Spleen (tissue), 11 donors: ENCODE results near the gene RAD51B. TPM values are rescaled to one million over a fixed set of nuclear protein-coding genes. Genes with fewer than 3 reads are reported as not detected.

ENCODE experiments used
- DNase-seq: peaks from one replicate; pipeline ENCODE4 v3.0.0-alpha.2; 2020
- H3K27ac ChIP-seq, 8 donors: fragments of 200-600 bp; sonication (generic) in 7 of 8; 1 replicate in 4 of 8; 2 replicates in 4 of 8; pipeline versions ENCODE4 v1.5.0 to v1.8.0; 2016 to 2021; ENCODE audit warnings: inconsistent platforms in 4 of 8, mild to moderate bottlenecking in 4 of 8, moderate library complexity in 1 of 8
- H3K27me3 ChIP-seq, 7 donors: fragments of 200-600 bp; sonication (generic) in 6 of 7; replicated peaks in 1 of 7; 1 replicate in 4 of 7; 2 replicates in 3 of 7; pipeline versions ENCODE4 v1.5.0 to v1.8.0; 2016 to 2021; ENCODE audit warnings: inconsistent platforms in 3 of 7, mild to moderate bottlenecking in 1 of 7
- H3K36me3 ChIP-seq, 6 donors: fragments of 200-600 bp; sonication (generic) in 5 of 6; 1 replicate in 4 of 6; 2 replicates in 2 of 6; pipeline versions ENCODE4 v1.5.0 to v1.8.0; 2016 to 2021; ENCODE audit warnings: inconsistent platforms in 2 of 6
- H3K4me1 ChIP-seq, 6 donors: fragments of 200-600 bp; sonication (generic) in 5 of 6; 1 replicate in 3 of 6; 2 replicates in 3 of 6; pipeline versions ENCODE4 v1.5.0 to v1.8.0; 2016 to 2021; ENCODE audit warnings: inconsistent platforms in 3 of 6
- H3K4me3 ChIP-seq, 8 donors: fragments of 200-600 bp; sonication (generic) in 7 of 8; 1 replicate in 4 of 8; 2 replicates in 4 of 8; pipeline versions ENCODE4 v1.5.0 to v1.8.0; 2016 to 2021; ENCODE audit warnings: inconsistent platforms in 4 of 8, mild to moderate bottlenecking in 4 of 8, moderate library complexity in 2 of 8
- H3K9me3 ChIP-seq, 8 donors: fragments of 200-600 bp; sonication (generic) in 7 of 8; 1 replicate in 4 of 8; 2 replicates in 4 of 8; pipeline versions ENCODE4 v1.5.0 to v1.8.0; 2016 to 2021; ENCODE audit warnings: inconsistent platforms in 4 of 8
- CTCF ChIP-seq, 11 experiments: fragments of 200-600 bp in 7 of 11; fragments of 450-650 bp in 4 of 11; sonication (generic) in 4 of 11; IDR thresholded peaks in 8 of 11; conservative IDR thresholded peaks in 3 of 11; 1 replicate in 7 of 11; 2 replicates in 4 of 11; pipeline versions ENCODE4 v1.4.0 to v1.8.0; 2016 to 2021; ENCODE audit warnings: antibody characterized with exemption in 11 of 11, inconsistent platforms in 4 of 11, mild to moderate bottlenecking in 1 of 11
- POLR2A ChIP-seq, 3 donors: fragments of 450-650 bp; IDR thresholded peaks; one replicate each; pipeline ENCODE4 v1.5.1; 2017; ENCODE audit warnings: antibody characterized with exemption in 3 of 3, mild to moderate bottlenecking in 1 of 3
- POLR2AphosphoS5 ChIP-seq, 3 donors: sonication (generic); formaldehyde crosslinking; IDR thresholded peaks; one replicate each; pipeline ENCODE4 v1.5.1; 2017; ENCODE audit warnings: antibody characterized with exemption in 3 of 3
- WGBS, 5 donors: extraction: QIAGEN DNeasy Blood & Tissue Kit in 3 of 5; methylation state at CpG; one replicate each; pipeline versions ENCODE4 v1.1.5 to v1.1.7; 2013 to 2018; 5-methylcytosine and 5-hydroxymethylcytosine counted together
- intact Hi-C: fragments of 100-400 bp; cut with DNase I; formaldehyde crosslinking; loops from one replicate; pipeline ENCODE4 v1.15.0; 2023; ENCODE audit warnings: low total_unique reads
- polyA plus RNA-seq, 3 donors: library from polyadenylated mRNA; stranded (reverse); fragments of 200-250 nt; gene quantifications; one replicate each; pipeline ENCODE4 v1.2.1, GENCODE V29; 2013
- total RNA-seq, 7 donors: library from RNA; depleted of rRNA in 3 of 7; stranded (reverse); fragments of >200 nt in 3 of 7; fragmentation: NEBNext Ultra II Directional in 4 of 7; extraction: Animal tissue kit (Norgen Biotek cat#: 25700) in 4 of 7; gene quantifications; one replicate each; pipeline versions ENCODE4 v1.1.0 to v1.2.1, GENCODE V29; 2016 to 2021
- donor health status: healthy with polysubstance abuse.
- donor health status: DM: no; HTN: no; CAD: no; lungs with moderate emphysema.
- donor health status: DM: no; HTN: no; CAD: no.
- donor health status: Bipolar disorder and iron deficiency.
- donor health status: healthy.
- donor health status: DM: no; HTN: no; CAD: no.
- donor health status: DM: yes; HTN: yes; CAD: no.

Gene RAD51B
- total and polyA plus RNA-seq, 10 donors: 4.2 to 43.7 (median 29.8) TPM

- no peaks in the 10 kb centered on the region for H3K27me3 ChIP-seq
- no peak overlapping the region for H3K27ac ChIP-seq
- WGBS, 5 donors: 88 to 90% (median 90%) methylated on average over 3 of the region's 3 CpGs
- peaks cover 26 to 71% (median 44%) of the 10 kb centered on the region in 6 donors for H3K4me1 ChIP-seq
- no peak overlapping the region for H3K4me3 ChIP-seq
- TF ChIP-seq POLR2AphosphoS5 (IDR thresholded peaks at IDR 0.05) (no peak), CTCF (IDR thresholded peaks at IDR 0.05 in 8 of 11, conservative IDR thresholded peaks at IDR 0.05 in 3 of 11) (no peak), POLR2A (IDR thresholded peaks at IDR 0.05) (no peak)
- no peaks in the 10 kb centered on the region for H3K36me3 ChIP-seq
- intact Hi-C loops: no loop called here
- DNase-seq: no peak
- H3K9me3 ChIP-seq: no peaks in the 10 kb centered on the region
Observed at GRCh38 chr14:68253160-68253780, 433.7 kb downstream of the RAD51B start.

- Histone ChIP-seq H3K4me1 (peaks cover 19 to 69% (median 36%) of the 10 kb centered on the region in 6 donors), H3K36me3 (no peaks in the 10 kb centered on the region), H3K9me3 (no peaks in the 10 kb centered on the region), H3K27ac (no peak overlapping the region), H3K4me3 (no peak overlapping the region), H3K27me3 (no peaks in the 10 kb centered on the region)
- no peak for DNase-seq
- WGBS, 5 donors: 70 to 79% (median 75%) methylated on average over 2 of the region's 2 CpGs
- TF ChIP-seq CTCF (IDR thresholded peaks at IDR 0.05 in 8 of 11, conservative IDR thresholded peaks at IDR 0.05 in 3 of 11) (no peak), POLR2AphosphoS5 (IDR thresholded peaks at IDR 0.05) (no peak), POLR2A (IDR thresholded peaks at IDR 0.05) (no peak)
- intact Hi-C loops: no loop called here
Observed at GRCh38 chr14:68253878-68254528, 434.4 kb downstream of the RAD51B start.

GRCh38 chr14:68254669-68255527, 435.3 kb downstream of the RAD51B start:
- Histone ChIP-seq H3K4me3 (no peak overlapping the region), H3K27me3 (no peaks in the 10 kb centered on the region), H3K4me1 (peaks cover 12 to 61% (median 28%) of the 10 kb centered on the region in 6 donors), H3K36me3 (no peaks in the 10 kb centered on the region), H3K9me3 (no peaks in the 10 kb centered on the region), H3K27ac (no peak overlapping the region)
- TF ChIP-seq CTCF (IDR thresholded peaks at IDR 0.05 in 8 of 11, conservative IDR thresholded peaks at IDR 0.05 in 3 of 11) (no peak), POLR2AphosphoS5 (IDR thresholded peaks at IDR 0.05) (no peak), POLR2A (IDR thresholded peaks at IDR 0.05) (no peak)
- WGBS, 5 donors: 88 to 98% (median 92%) methylated on average over 1 of the region's 1 CpG
- no peak for DNase-seq
- intact Hi-C loops: no loop called here
